ENCODE results near the gene SMPD2. TPM values are rescaled to one million over a fixed set of nuclear protein-coding genes. Genes with fewer than 3 reads are reported as not detected.

SMPD2 gene
- total and polyA plus RNA-seq, 2 experiments from 2014 or later, result 11.1 to 12.5 TPM

DNA sequence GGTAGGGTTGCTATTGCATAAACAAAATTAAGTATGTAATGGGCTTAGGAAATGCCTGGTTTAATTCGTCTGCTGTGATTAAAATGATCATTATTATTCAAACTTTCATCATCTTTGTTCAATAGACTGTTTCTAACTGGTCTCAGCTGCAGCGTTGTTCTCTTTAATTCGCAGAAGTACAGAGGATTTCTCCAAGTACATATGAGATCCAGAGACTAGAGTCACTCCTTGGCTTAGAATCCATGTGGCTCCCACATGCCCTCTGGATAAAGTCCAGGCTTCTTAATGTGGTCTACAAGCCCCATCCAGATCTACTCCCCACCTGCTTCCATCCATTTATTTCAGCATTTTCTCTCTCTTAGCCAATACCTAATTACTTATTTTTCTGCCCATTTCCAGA, 43.6 kb downstream of the SMPD2 start:
- Histone ChIP-seq H3K36me3 (no peaks in the 10 kb centered on the region), H3K4me3 (no peak overlapping the region), H3K27ac (no peak overlapping the region), H3K9me3 (ENCODE audit: low read depth) (no peaks in the 10 kb centered on the region), H3K27me3 (no peaks in the 10 kb centered on the region), H3K4me1 (ENCODE audit: low read depth) (peaks cover 6% of the 10 kb centered on the region)
- TF ChIP-seq CTCF (IDR thresholded peaks at IDR 0.05; ENCODE audit: low read depth, low read length), result no peak
- no peak for DNase-seq (ENCODE audit: low read depth in 1 of 2, low spot score in 1 of 2)

GRCh38 chr6:109485266-109485935, 44.9 kb downstream of the SMPD2 start:
- no peak overlapping the region for H3K4me3 ChIP-seq
- no peaks in the 10 kb centered on the region for H3K27me3 ChIP-seq
- no peaks in the 10 kb centered on the region for H3K4me1 ChIP-seq (ENCODE audit: low read depth)
- no peak for TF ChIP-seq CTCF (IDR thresholded peaks at IDR 0.05; ENCODE audit: low read depth, low read length)
- no peak overlapping the region for H3K27ac ChIP-seq
- no peak for DNase-seq (ENCODE audit: low read depth in 1 of 2, low spot score in 1 of 2)
- H3K36me3 ChIP-seq, result no peaks in the 10 kb centered on the region
- H3K9me3 ChIP-seq (ENCODE audit: low read depth), result no peaks in the 10 kb centered on the region

GRCh38 chr6:109486068-109486467, 45.5 kb downstream of the SMPD2 start:
- no peak for TF ChIP-seq CTCF (IDR thresholded peaks at IDR 0.05; ENCODE audit: low read depth, low read length)
- Histone ChIP-seq H3K4me1 (ENCODE audit: low read depth) (no peaks in the 10 kb centered on the region), H3K4me3 (no peak overlapping the region), H3K36me3 (no peaks in the 10 kb centered on the region), H3K27ac (no peak overlapping the region), H3K9me3 (ENCODE audit: low read depth) (no peaks in the 10 kb centered on the region), H3K27me3 (no peaks in the 10 kb centered on the region)
- no peak for DNase-seq (ENCODE audit: low read depth in 1 of 2, low spot score in 1 of 2)

DNA sequence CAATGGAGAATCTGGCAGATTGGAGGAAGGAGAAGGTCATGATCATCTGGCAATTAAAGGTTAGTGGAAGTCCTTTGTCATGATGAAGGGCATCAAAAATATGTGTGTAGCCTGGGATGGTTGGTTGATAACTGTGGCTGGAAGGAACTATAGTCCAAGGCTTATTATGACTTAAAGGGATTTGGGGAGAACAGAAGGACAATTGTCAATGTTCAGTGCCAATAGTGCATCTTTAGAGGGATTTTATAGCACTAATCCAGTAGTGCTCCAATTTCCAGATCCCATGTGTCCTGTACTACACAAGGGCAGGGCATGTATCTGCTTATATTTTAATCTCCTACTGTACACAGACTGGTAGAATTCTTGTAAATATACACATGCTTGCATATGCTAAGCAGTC, 47.5 kb downstream of the SMPD2 start:
- no peaks in the 10 kb centered on the region for H3K27me3 ChIP-seq
- no peak overlapping the region for H3K27ac ChIP-seq
- no peak for DNase-seq (ENCODE audit: low read depth in 1 of 2, low spot score in 1 of 2)
- H3K36me3 ChIP-seq, result no peaks in the 10 kb centered on the region
- no peak for TF ChIP-seq CTCF (IDR thresholded peaks at IDR 0.05; ENCODE audit: low read depth, low read length)
- no peaks in the 10 kb centered on the region for H3K9me3 ChIP-seq (ENCODE audit: low read depth)
- H3K4me3 ChIP-seq, result no peak overlapping the region
- H3K4me1 ChIP-seq (ENCODE audit: low read depth), result peaks cover 7% of the 10 kb centered on the region

DNA sequence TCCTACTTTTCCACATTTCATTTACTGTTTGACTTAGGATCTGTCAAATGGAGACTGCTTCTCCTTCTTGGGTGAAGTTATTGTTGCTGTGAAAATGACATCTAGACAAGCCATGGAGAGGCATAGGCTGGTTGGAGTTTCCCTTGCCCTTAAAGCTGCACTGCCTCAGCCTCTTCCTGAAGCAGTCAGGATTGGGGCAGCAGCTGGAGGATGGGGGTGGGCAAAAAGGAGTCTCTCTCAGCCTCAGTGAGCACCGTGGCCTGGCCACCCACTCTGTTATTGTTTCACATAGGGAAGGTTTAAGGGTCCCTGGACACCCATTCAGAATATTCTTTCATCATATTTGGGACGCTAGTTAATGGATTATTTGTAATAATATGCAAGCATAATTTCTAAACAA, 50.2 kb downstream of the SMPD2 start:
- no peak overlapping the region for H3K4me3 ChIP-seq
- no peak for DNase-seq (ENCODE audit: low read depth in 1 of 2, low spot score in 1 of 2)
- H3K27ac ChIP-seq, result no peak overlapping the region
- H3K4me1 ChIP-seq (ENCODE audit: low read depth), result peaks cover 7% of the 10 kb centered on the region
- H3K27me3 ChIP-seq, result no peaks in the 10 kb centered on the region
- no peaks in the 10 kb centered on the region for H3K36me3 ChIP-seq
- H3K9me3 ChIP-seq (ENCODE audit: low read depth), result no peaks in the 10 kb centered on the region
- no peak for TF ChIP-seq CTCF (IDR thresholded peaks at IDR 0.05; ENCODE audit: low read depth, low read length)
